SK-N-SH (cell line): ENCODE data around the gene PRSS58. TPM values are rescaled to one million over a fixed set of nuclear protein-coding genes. Genes with fewer than 3 reads are reported as not detected.

Experiments used
- CTCF ChIA-PET: fragments of 300-600, 350-600 bp; formaldehyde crosslinking; extraction: SDS; loops from one replicate; lab custom pipeline; 2021; lab: Yijun Ruan, JAX
- POLR2A ChIA-PET: fragments of 350-600 bp; sonication (Branson Sonifier 250); formaldehyde crosslinking; extraction: SDS; loops from one replicate; lab custom pipeline; 2020; ENCODE audit warnings: antibody characterized with exemption, inconsistent platforms; lab: Yijun Ruan, JAX
- DNase-seq: peaks from one replicate; pipeline ENCODE4 v3.0.0; 2012
- H2AFZ ChIP-seq: fragments of 200-600 bp; sonication (generic); 2 replicates; pipeline ENCODE4 v1.8.1; 2016; ENCODE audit warnings: antibody characterized with exemption, mild to moderate bottlenecking, low read depth
- H3F3A ChIP-seq: fragments of 200-600 bp; sonication (generic); replicated peaks from 2 replicates; pipeline ENCODE3; 2016; ENCODE audit warnings: antibody characterized with exemption, mild to moderate bottlenecking; ENCODE audit not compliant: insufficient read depth
- H3K27ac ChIP-seq, 2 experiments: fragments of 200-500 bp in 1 of 2; fragments of 200-600 bp in 1 of 2; sonication (Bioruptor generic) in 1 of 2; sonication (generic), shearing (Covaris generic) in 1 of 2; 2 replicates each; pipeline versions ENCODE4 v1.5.1 to v1.6.1; 2014 to 2016; ENCODE audit warnings: low read depth in 2 of 2, inconsistent platforms in 1 of 2, low read length in 1 of 2, mild to moderate bottlenecking in 1 of 2, mixed read lengths in 1 of 2
- H3K27me3 ChIP-seq: fragments of 200-600 bp; sonication (generic), shearing (Covaris generic); 2 replicates; pipeline ENCODE4 v1.6.1; 2016; ENCODE audit warnings: mixed run types; ENCODE audit not compliant: insufficient read depth
- H3K36me3 ChIP-seq, 2 experiments: fragments of 200-500 bp in 1 of 2; fragments of 200-600 bp in 1 of 2; sonication (Bioruptor generic) in 1 of 2; sonication (generic) in 1 of 2; replicated peaks in 1 of 2; 2 replicates each; pipeline versions ENCODE3 to v1.5.1; 2014 to 2016; ENCODE audit warnings: low read length in 1 of 2, mild to moderate bottlenecking in 1 of 2; ENCODE audit not compliant: insufficient read depth in 2 of 2, control insufficient read depth in 1 of 2
- H3K4me1 ChIP-seq, 2 experiments: fragments of 200-500 bp in 1 of 2; fragments of 200-600 bp in 1 of 2; sonication (Bioruptor generic) in 1 of 2; sonication (generic), shearing (Covaris generic) in 1 of 2; 2 replicates each; pipeline versions ENCODE4 v1.5.1 to v1.6.1; 2014 to 2016; ENCODE audit warnings: low read depth in 1 of 2, low read length in 1 of 2, mixed run types in 1 of 2; ENCODE audit not compliant: insufficient read depth in 2 of 2, control insufficient read depth in 1 of 2
- H3K4me2 ChIP-seq: fragments of 200-600 bp; sonication (generic), shearing (Covaris generic); 2 replicates; pipeline ENCODE4 v1.6.1; 2017; ENCODE audit warnings: mixed run types
- H3K4me3 ChIP-seq, 2 experiments: fragments of 200-500 bp in 1 of 2; fragments of 200-600 bp in 1 of 2; sonication (Bioruptor generic) in 1 of 2; sonication (generic), shearing (Covaris generic) in 1 of 2; 2 replicates each; pipeline versions ENCODE4 v1.5.1 to v1.8.1; 2014 to 2016; ENCODE audit warnings: low read depth in 2 of 2, inconsistent platforms in 1 of 2, low read length in 1 of 2, mild to moderate bottlenecking in 1 of 2, mixed read lengths in 1 of 2, moderate library complexity in 1 of 2
- H3K79me2 ChIP-seq: fragments of 200-600 bp; sonication (generic); 2 replicates; pipeline ENCODE4 v1.8.1; 2017; ENCODE audit warnings: mild to moderate bottlenecking; ENCODE audit not compliant: insufficient read depth
- H3K9ac ChIP-seq: fragments of 200-600 bp; sonication (generic); 2 replicates; pipeline ENCODE4 v1.6.1; 2017; ENCODE audit warnings: mixed run types
- H3K9me2 ChIP-seq: fragments of 200-600 bp; sonication (generic); 2 replicates; pipeline ENCODE4 v1.6.1; 2017; ENCODE audit warnings: mixed run types
- H3K9me3 ChIP-seq: fragments of 200-600 bp; sonication (generic); 2 replicates; pipeline ENCODE4 v1.6.1; 2017; ENCODE audit warnings: mixed run types, mild to moderate bottlenecking, moderate library complexity
- H4K20me1 ChIP-seq: fragments of 200-600 bp; sonication (generic); 2 replicates; pipeline ENCODE4 v1.6.1; 2017; ENCODE audit warnings: mild to moderate bottlenecking, mixed run types; ENCODE audit not compliant: insufficient read depth
- CTCF ChIP-seq: fragments of 200-600 bp; sonication (generic); IDR thresholded peaks from 2 replicates; pipeline ENCODE4 v1.6.1; 2017; ENCODE audit warnings: antibody characterized with exemption, mild to moderate bottlenecking, moderate library complexity
- FOSL2 ChIP-seq: IDR thresholded peaks from 2 replicates; pipeline ENCODE4 v1.4.0; 2012; ENCODE audit warnings: low read depth, mild to moderate bottlenecking, moderate library complexity, borderline replicate concordance
- GABPA ChIP-seq: IDR thresholded peaks from 2 replicates; pipeline ENCODE4 v1.4.0; 2012; ENCODE audit warnings: low read depth, mild to moderate bottlenecking
- JUND ChIP-seq: IDR thresholded peaks from 2 replicates; pipeline ENCODE4 v1.4.0; 2012
- MXI1 ChIP-seq: IDR thresholded peaks from 2 replicates; pipeline ENCODE4 v1.6.1; 2012; ENCODE audit warnings: mild to moderate bottlenecking, low read depth, low read length, improper control_type of control experiment
- RCOR1 ChIP-seq: fragments of 150-350 bp; IDR thresholded peaks from 2 replicates; pipeline ENCODE4 v1.6.1; 2017; ENCODE audit warnings: antibody characterized with exemption, low read length
- REST ChIP-seq: IDR thresholded peaks from 2 replicates; pipeline ENCODE4 v1.6.1; 2012; ENCODE audit warnings: mild to moderate bottlenecking, low read depth, low read length, moderate library complexity
- RFX5 ChIP-seq: IDR thresholded peaks from 2 replicates; pipeline ENCODE4 v1.6.1; 2012; ENCODE audit warnings: mild to moderate bottlenecking, improper control_type of control experiment, low read length
- SMC3 ChIP-seq: IDR thresholded peaks from 2 replicates; pipeline ENCODE4 v1.6.1; 2012; ENCODE audit warnings: low read depth, low read length, improper control_type of control experiment
- TEAD4 ChIP-seq: IDR thresholded peaks from 2 replicates; pipeline ENCODE4 v1.4.0; 2012; ENCODE audit warnings: mild to moderate bottlenecking, borderline replicate concordance; ENCODE audit not compliant: insufficient read depth
- USF1 ChIP-seq: IDR thresholded peaks from 2 replicates; pipeline ENCODE4 v1.4.0; 2012; ENCODE audit warnings: low read depth, borderline replicate concordance
- USF2 ChIP-seq: fragments of 150-350 bp; IDR thresholded peaks from 2 replicates; pipeline ENCODE4 v1.6.1; 2017; ENCODE audit warnings: antibody characterized with exemption, low read length, low read depth, borderline replicate concordance
- YY1 ChIP-seq: IDR thresholded peaks from 2 replicates; pipeline ENCODE4 v1.4.0; 2012; ENCODE audit warnings: low read depth, mild to moderate bottlenecking
- WGBS: methylation state at CpG from one replicate; pipeline ENCODE4 v1.1.6; 2017; ENCODE audit warnings: low lambda C conversion rate; 5-methylcytosine and 5-hydroxymethylcytosine counted together
- polyA plus RNA-seq, 3 experiments: library from polyadenylated mRNA; depleted of rRNA; stranded (reverse); fragments of >200 nt; gene quantifications; 2 replicates each; pipeline ENCODE4 v1.2.3, GENCODE V29; 2012

The PRSS58 gene
- polyA plus RNA-seq (2012; rRNA removed), result not detected in 2 replicates
- not detected in 2 replicates for polyA plus RNA-seq (2012; cell fraction: cytosol; rRNA removed)
- not detected in 2 replicates for polyA plus RNA-seq (2012; cell fraction: nucleus; rRNA removed)

GRCh38 chr7:142257958-142258357 lies at the start of gene PRSS58:
PRSS58 (minus strand) TSS chr7:142258058; CDS start chr7:142257707, 351 bp downstream.
- TF ChIP-seq JUND (no peak), RCOR1 (no peak), SMC3 (no peak)
- TF ChIP-seq, all 33 proteins: peak for 0
- Histone ChIP-seq H3K4me3 (no peak within 1 kb of the TSS), H3K36me3 (no peaks in the 10 kb centered on the region), H3K9ac (no peak within 1 kb of the TSS), H3K27me3 (0 out of 2 replicates have a peak, but pooled peaks cover 11% of the 10 kb centered on the region), H3K4me2 (no peak within 1 kb of the TSS), H3K79me2 (no peaks in the 10 kb centered on the region), H3K27ac (no peak within 1 kb of the TSS), H4K20me1 (no peaks in the 10 kb centered on the region), H3K4me1 (no peaks in the 10 kb centered on the region), H3K9me2 (no peaks in the 10 kb centered on the region), H3K9me3 (no peaks in the 10 kb centered on the region), H2AFZ (no peak within 1 kb of the TSS), H3F3A (no peaks in the 10 kb centered on the region)
- 10% methylated on average over 1 of the region's 1 CpG for WGBS
- ChIA-PET POLR2A (no interaction called here), CTCF (no interaction called here)
- DNase-seq, result no peak

- Histone ChIP-seq H3F3A (no peaks in the 10 kb centered on the region), H3K27ac (no peak overlapping the region), H3K9me3 (no peaks in the 10 kb centered on the region), H3K36me3 (no peaks in the 10 kb centered on the region), H3K4me3 (no peak overlapping the region)
- no peak for DNase-seq
- no peak for TF ChIP-seq REST
- TF ChIP-seq, all 33 proteins: peak for 0
- Histone ChIP-seq H3K4me2 (no peak overlapping the region), H3K79me2 (no peaks in the 10 kb centered on the region), H4K20me1 (no peaks in the 10 kb centered on the region), H2AFZ (no peak overlapping the region), H3K9me2 (no peaks in the 10 kb centered on the region), H3K27me3 (peaks cover 44% of the 10 kb centered on the region; the same call in 1 of the 2 replicates), H3K9ac (no peak overlapping the region), H3K4me1 (no peaks in the 10 kb centered on the region)
- ChIA-PET POLR2A (no interaction called here), CTCF (interaction anchor here (1.7 kb wide), 1 partner anchor 13 kb away, joined by 5 read pairs; no protein-coding TSS in a partner anchor)
- WGBS, result 29% methylated on average over 8 of the region's 11 CpGs
Observed at GRCh38 chr7:142307246-142307900, 49.5 kb upstream of the PRSS58 start.

GRCh38 chr7:142303650-142304049 lies 45.8 kb upstream of the PRSS58 start:
- Histone ChIP-seq H3F3A (no peaks in the 10 kb centered on the region), H2AFZ (no peak overlapping the region), H3K4me2 (no peak overlapping the region), H3K79me2 (no peaks in the 10 kb centered on the region), H3K4me1 (no peaks in the 10 kb centered on the region), H3K9ac (no peak overlapping the region), H3K4me3 (no peak overlapping the region; a peak in 1 of 4 replicates), H3K36me3 (no peaks in the 10 kb centered on the region), H3K27ac (no peak overlapping the region), H3K9me2 (no peaks in the 10 kb centered on the region), H3K27me3 (peaks cover 28% of the 10 kb centered on the region; the same call in 1 of the 2 replicates), H4K20me1 (no peaks in the 10 kb centered on the region), H3K9me3 (no peaks in the 10 kb centered on the region)
- WGBS, result 0% methylated on average over 2 of the region's 2 CpGs
- ChIA-PET POLR2A (no interaction called here), CTCF (interaction anchor here (0.6 to 3.8 kb wide), 14 partner anchors 8 to 912 kb away, joined by 3 to 15 read pairs (median 6); no protein-coding TSS in a partner anchor)
- DNase-seq, result peak; percentile 23
- no peak for TF ChIP-seq YY1
- TF ChIP-seq CTCF, result peak; percentile 53
- no peak for TF ChIP-seq MXI1
- no peak for TF ChIP-seq FOSL2
- TF ChIP-seq RFX5, result no peak
- TF ChIP-seq SMC3, result no peak
- TF ChIP-seq USF2, result no peak
- no peak for TF ChIP-seq USF1
- no peak for TF ChIP-seq TEAD4
- no peak for TF ChIP-seq GABPA
